Globus pallidus (tissue), 1 donor: ENCODE data around the gene CCDC158.

Experiments used
- DNase-seq: peaks from one replicate; pipeline ENCODE4 v3.0.0-alpha.2; 2015; ENCODE audit warnings: low spot score

The CCDC158 gene

GRCh38 chr4:76280488-76281441 lies 140.2 kb downstream of the CCDC158 start:
- DNase-seq, result no peak

- no peak for DNase-seq
Measured at GRCh38 chr4:76279462-76279861, 141.5 kb downstream of the CCDC158 start.

GRCh38 chr4:76278583-76278982 lies 142.4 kb downstream of the CCDC158 start:
- DNase-seq, result no peak

GRCh38 chr4:76277667-76278066 lies 143.3 kb downstream of the CCDC158 start:
- no peak for DNase-seq

GRCh38 chr4:76276813-76277212 lies 144.1 kb downstream of the CCDC158 start:
- DNase-seq, result no peak

GRCh38 chr4:76275486-76276124 lies 145.3 kb downstream of the CCDC158 start:
- no peak for DNase-seq

GRCh38 chr4:76272999-76273398 lies 147.9 kb downstream of the CCDC158 start:
- no peak for DNase-seq

GRCh38 chr4:76272582-76272981 lies 148.4 kb downstream of the CCDC158 start:
- no peak for DNase-seq

GRCh38 chr4:76272073-76272472 lies 148.9 kb downstream of the CCDC158 start:
- no peak for DNase-seq

- DNase-seq, result no peak
Measured at GRCh38 chr4:76271248-76271647, 149.7 kb downstream of the CCDC158 start.

- no peak for DNase-seq
Measured at GRCh38 chr4:76270244-76271175, 150.4 kb downstream of the CCDC158 start.

- DNase-seq, result no peak
Measured at GRCh38 chr4:76267811-76268210, 153.1 kb downstream of the CCDC158 start.

GRCh38 chr4:76266627-76267026 lies 154.3 kb downstream of the CCDC158 start:
- DNase-seq, result no peak

- DNase-seq, result no peak
Measured at GRCh38 chr4:76265631-76266218, 155.2 kb downstream of the CCDC158 start.
